Measurements from ENCODE around the gene NBPF3.

DNA sequence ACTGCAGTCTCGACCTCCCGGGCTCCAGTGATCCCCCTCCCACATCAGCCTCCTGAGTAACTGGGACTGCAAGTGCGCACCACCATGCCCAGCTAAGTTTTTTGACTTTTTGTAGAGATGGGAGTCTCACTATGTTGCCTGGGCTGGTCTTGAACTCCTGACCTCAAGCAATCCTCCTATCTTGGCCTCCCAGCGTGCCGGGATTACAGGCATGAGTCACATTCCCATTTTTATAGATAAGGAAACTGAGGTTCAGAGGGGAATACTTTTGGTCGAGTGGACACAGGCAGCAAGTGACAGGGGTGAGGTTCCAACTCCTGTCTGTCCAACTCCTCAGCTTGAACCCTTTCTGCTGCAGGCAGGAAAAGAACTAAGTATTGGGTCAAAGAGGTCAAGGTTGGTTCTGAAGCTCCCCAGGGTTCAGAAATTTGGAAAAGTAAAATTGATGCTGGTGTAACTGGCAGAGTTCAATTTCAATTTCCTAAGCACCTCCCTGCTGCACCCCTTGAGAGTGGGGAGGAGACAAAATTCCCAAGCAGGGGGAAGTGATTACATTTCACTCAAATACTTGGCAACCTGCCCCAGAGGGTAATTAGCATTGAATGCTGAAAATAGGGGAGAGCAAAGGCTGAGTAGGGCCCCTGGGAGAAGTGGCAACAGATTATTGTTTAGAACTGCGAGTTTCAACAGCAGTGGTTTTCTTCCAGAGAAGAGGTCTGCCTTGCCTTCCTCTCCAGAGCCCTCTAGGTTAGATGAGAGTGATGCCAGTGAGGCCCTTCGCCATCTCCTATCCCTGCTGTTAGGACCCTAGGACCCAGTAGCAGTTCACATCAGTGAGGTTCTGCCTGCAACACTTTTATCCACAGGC, 51.8 kb downstream of the NBPF3 start:
- TF ChIP-seq CTCF (IDR thresholded peaks at IDR 0.05) = no peak
- no peak for TF ChIP-seq POLR2A (IDR thresholded peaks at IDR 0.05)
